ENCODE results near the gene TIMP3.

- TF ChIP-seq POLR2A (IDR thresholded peaks at IDR 0.05) (no peak), CTCF (IDR thresholded peaks at IDR 0.05) (no peak)
Observed at GRCh38 chr22:32904044-32904443, 102.5 kb downstream of the TIMP3 start.

Data from lower leg skin (tissue), 3 donors.